HEK293 (cell line): ENCODE measurements around the gene NLE1.

Experiments
- HOXC10 ChIP-seq: sonication (generic); formaldehyde crosslinking; IDR thresholded peaks from 2 replicates; pipeline ENCODE4 v1.8.1; 2023; ENCODE audit warnings: mild to moderate bottlenecking, missing genetic modification reagents
- KLF10 ChIP-seq: fragments of 450-650 bp; IDR thresholded peaks from 2 replicates; pipeline ENCODE4 v1.5.1; 2018; ENCODE audit warnings: missing biosample characterization, mild to moderate bottlenecking, missing genetic modification characterization
- KLF7 ChIP-seq: fragments of 450-650 bp; formaldehyde crosslinking; IDR thresholded peaks from 2 replicates; pipeline ENCODE4 v1.5.1; 2016; ENCODE audit warnings: missing biosample characterization, missing genetic modification characterization, borderline replicate concordance
- PATZ1 ChIP-seq: fragments of 450-650 bp; formaldehyde crosslinking; IDR thresholded peaks from 2 replicates; pipeline ENCODE4 v1.5.1; 2016; ENCODE audit warnings: missing biosample characterization, missing genetic modification characterization
- SCRT1 ChIP-seq: fragments of 450-650 bp; formaldehyde crosslinking; IDR thresholded peaks from 2 replicates; pipeline ENCODE4 v1.5.1; 2016; ENCODE audit warnings: missing biosample characterization, missing genetic modification characterization, borderline replicate concordance
- TSHZ1 ChIP-seq: fragments of 450-650 bp; formaldehyde crosslinking; IDR thresholded peaks from 2 replicates; pipeline ENCODE4 v1.5.1; 2016; ENCODE audit warnings: missing biosample characterization, missing genetic modification characterization, borderline replicate concordance
- YY2 ChIP-seq: fragments of 450-650 bp; formaldehyde crosslinking; IDR thresholded peaks from 2 replicates; pipeline ENCODE4 v1.5.1; 2016; ENCODE audit warnings: missing biosample characterization, missing genetic modification characterization
- ZBTB1 ChIP-seq: fragments of 450-650 bp; formaldehyde crosslinking; IDR thresholded peaks from 2 replicates; pipeline ENCODE4 v1.5.1; 2016; ENCODE audit warnings: missing biosample characterization, missing genetic modification characterization
- ZFP69B ChIP-seq: fragments of 450-650 bp; formaldehyde crosslinking; IDR thresholded peaks from 2 replicates; pipeline ENCODE4 v1.5.1; 2016; ENCODE audit warnings: missing biosample characterization, missing genetic modification characterization
- ZNF114 ChIP-seq: fragments of 450-650 bp; formaldehyde crosslinking; IDR thresholded peaks from 2 replicates; pipeline ENCODE4 v1.5.0; 2017; ENCODE audit warnings: missing biosample characterization, missing genetic modification characterization
- ZNF138 ChIP-seq: fragments of 450-650 bp; formaldehyde crosslinking; IDR thresholded peaks from 2 replicates; pipeline ENCODE4 v1.5.1; 2016; ENCODE audit warnings: missing biosample characterization, missing genetic modification characterization, borderline replicate concordance
- ZNF146 ChIP-seq: fragments of 450-650 bp; formaldehyde crosslinking; IDR thresholded peaks from 2 replicates; pipeline ENCODE4 v1.5.1; 2016; ENCODE audit warnings: missing biosample characterization, missing genetic modification characterization
- ZNF16 ChIP-seq: fragments of 450-650 bp; formaldehyde crosslinking; IDR thresholded peaks from 2 replicates; pipeline ENCODE4 v1.5.1; 2016; ENCODE audit warnings: low read depth, missing biosample characterization, missing genetic modification characterization
- ZNF214 ChIP-seq: fragments of 450-650 bp; formaldehyde crosslinking; IDR thresholded peaks from 2 replicates; pipeline ENCODE4 v1.5.1; 2017; ENCODE audit warnings: missing biosample characterization, mild to moderate bottlenecking, missing genetic modification characterization, borderline replicate concordance
- ZNF223 ChIP-seq: fragments of 450-650 bp; formaldehyde crosslinking; IDR thresholded peaks from 2 replicates; pipeline ENCODE4 v1.5.1; 2016; ENCODE audit warnings: missing biosample characterization, missing genetic modification characterization
- ZNF239 ChIP-seq: fragments of 450-650 bp; formaldehyde crosslinking; IDR thresholded peaks from 2 replicates; pipeline ENCODE4 v1.5.1; 2016; ENCODE audit warnings: missing biosample characterization, missing genetic modification characterization
- ZNF266 ChIP-seq: fragments of 450-650 bp; formaldehyde crosslinking; IDR thresholded peaks from 2 replicates; pipeline ENCODE4 v1.5.1; 2016; ENCODE audit warnings: missing biosample characterization, missing genetic modification characterization, low read depth
- ZNF311 ChIP-seq: fragments of 450-650 bp; formaldehyde crosslinking; IDR thresholded peaks from 2 replicates; pipeline ENCODE4 v1.5.1; 2017; ENCODE audit warnings: missing biosample characterization, missing genetic modification characterization, borderline replicate concordance
- ZNF398 ChIP-seq: fragments of 450-650 bp; formaldehyde crosslinking; IDR thresholded peaks from 2 replicates; pipeline ENCODE4 v1.5.1; 2017; ENCODE audit warnings: missing biosample characterization, missing genetic modification characterization
- ZNF404 ChIP-seq: fragments of 450-650 bp; formaldehyde crosslinking; IDR thresholded peaks from 2 replicates; pipeline ENCODE4 v1.5.1; 2017; ENCODE audit warnings: missing biosample characterization, missing genetic modification characterization
- ZNF488 ChIP-seq: fragments of 450-650 bp; formaldehyde crosslinking; IDR thresholded peaks from 2 replicates; pipeline ENCODE4 v1.5.1; 2016; ENCODE audit warnings: missing biosample characterization, missing genetic modification characterization
- ZNF501 ChIP-seq: fragments of 450-650 bp; formaldehyde crosslinking; IDR thresholded peaks from 2 replicates; pipeline ENCODE4 v1.5.1; 2016; ENCODE audit warnings: missing biosample characterization, missing genetic modification characterization
- ZNF555 ChIP-seq: fragments of 450-650 bp; formaldehyde crosslinking; conservative IDR thresholded peaks from 2 replicates; pipeline ENCODE4 v1.5.1; 2017; ENCODE audit warnings: missing biosample characterization, mild to moderate bottlenecking, missing genetic modification characterization, inconsistent platforms
- ZNF621 ChIP-seq: fragments of 450-650 bp; formaldehyde crosslinking; IDR thresholded peaks from 2 replicates; pipeline ENCODE4 v1.5.1; 2017; ENCODE audit warnings: missing biosample characterization, missing genetic modification characterization
- ZNF664 ChIP-seq: fragments of 450-650 bp; formaldehyde crosslinking; IDR thresholded peaks from 2 replicates; pipeline ENCODE4 v1.5.1; 2016; ENCODE audit warnings: missing biosample characterization, missing genetic modification characterization
- ZNF785 ChIP-seq: fragments of 450-650 bp; formaldehyde crosslinking; IDR thresholded peaks from 2 replicates; pipeline ENCODE4 v1.5.1; 2016; ENCODE audit warnings: missing biosample characterization, missing genetic modification characterization
- TF ChIP-seq, protein P1 (sequence below): fragments of 450-650 bp; formaldehyde crosslinking; IDR thresholded peaks from 2 replicates; pipeline ENCODE4 v1.5.1; 2016; ENCODE audit warnings: missing biosample characterization, missing genetic modification characterization

Gene NLE1

DNA sequence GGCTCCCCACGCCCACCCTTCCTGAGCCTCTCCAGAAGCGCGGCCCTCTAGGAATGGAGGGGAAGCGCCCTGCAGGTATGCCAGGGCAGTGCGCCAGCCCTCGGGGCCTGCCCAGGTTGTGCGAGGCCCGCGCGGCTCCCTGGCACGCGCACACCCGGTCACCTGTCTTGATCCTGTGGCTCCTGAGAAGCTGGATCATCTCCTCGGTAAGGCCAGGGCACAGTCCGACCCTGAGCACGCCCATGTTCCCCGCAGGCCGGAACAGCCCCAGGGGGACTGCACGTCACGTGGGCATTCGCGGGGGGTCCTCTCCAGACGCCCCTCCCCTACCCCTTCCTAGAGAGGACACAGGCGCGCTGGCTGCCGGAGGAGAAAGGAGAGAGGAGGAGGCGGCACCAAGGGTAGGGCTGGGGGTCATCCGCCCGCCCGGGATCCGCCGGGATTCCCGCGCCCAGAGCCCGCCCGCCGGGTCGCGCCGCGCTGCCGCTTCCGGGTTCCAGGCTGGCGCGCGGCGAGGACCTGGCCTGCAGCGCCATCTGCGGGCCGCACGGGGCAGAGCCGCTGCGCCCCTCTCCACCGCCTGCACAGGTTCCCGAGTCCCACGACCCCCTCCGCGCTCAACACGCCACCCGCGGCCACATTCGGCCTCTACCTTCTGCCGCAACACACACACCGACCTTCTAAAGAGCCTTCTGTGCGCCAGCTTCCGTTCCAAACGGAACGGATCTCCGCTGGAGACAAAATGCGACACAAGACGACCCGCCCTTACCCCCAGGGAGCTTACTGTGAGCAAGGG lies 22.5 kb downstream of the NLE1 start, which contains the start of gene RAD51D (continued):
- TF ChIP-seq TSHZ1 (tag by site-specific recombination), result 0 out of 2 replicates have a peak, but pooled peaks have one; percentile 15
- TF ChIP-seq ZNF16, result no peak
- no peak for TF ChIP-seq ZNF555 (tag by site-specific recombination)
- TF ChIP-seq ZNF621 (tag by site-specific recombination), result no peak
- TF ChIP-seq ZNF488 (tag by site-specific recombination), result no peak
- no peak for TF ChIP-seq ZNF404 (tag by site-specific recombination)
- no peak for TF ChIP-seq ZNF223 (tag by site-specific recombination)
- TF ChIP-seq PATZ1 (tag by site-specific recombination), result peak; percentile 97
- TF ChIP-seq ZFP69B (tag by site-specific recombination), result 0 out of 2 replicates have a peak, but pooled peaks have one; percentile 23
- no peak for TF ChIP-seq ZNF311 (tag by site-specific recombination)
- TF ChIP-seq ZNF398 (tag by site-specific recombination), result peak; percentile 45; the same call in 1 of the 2 replicates
- TF ChIP-seq, protein P1, sequence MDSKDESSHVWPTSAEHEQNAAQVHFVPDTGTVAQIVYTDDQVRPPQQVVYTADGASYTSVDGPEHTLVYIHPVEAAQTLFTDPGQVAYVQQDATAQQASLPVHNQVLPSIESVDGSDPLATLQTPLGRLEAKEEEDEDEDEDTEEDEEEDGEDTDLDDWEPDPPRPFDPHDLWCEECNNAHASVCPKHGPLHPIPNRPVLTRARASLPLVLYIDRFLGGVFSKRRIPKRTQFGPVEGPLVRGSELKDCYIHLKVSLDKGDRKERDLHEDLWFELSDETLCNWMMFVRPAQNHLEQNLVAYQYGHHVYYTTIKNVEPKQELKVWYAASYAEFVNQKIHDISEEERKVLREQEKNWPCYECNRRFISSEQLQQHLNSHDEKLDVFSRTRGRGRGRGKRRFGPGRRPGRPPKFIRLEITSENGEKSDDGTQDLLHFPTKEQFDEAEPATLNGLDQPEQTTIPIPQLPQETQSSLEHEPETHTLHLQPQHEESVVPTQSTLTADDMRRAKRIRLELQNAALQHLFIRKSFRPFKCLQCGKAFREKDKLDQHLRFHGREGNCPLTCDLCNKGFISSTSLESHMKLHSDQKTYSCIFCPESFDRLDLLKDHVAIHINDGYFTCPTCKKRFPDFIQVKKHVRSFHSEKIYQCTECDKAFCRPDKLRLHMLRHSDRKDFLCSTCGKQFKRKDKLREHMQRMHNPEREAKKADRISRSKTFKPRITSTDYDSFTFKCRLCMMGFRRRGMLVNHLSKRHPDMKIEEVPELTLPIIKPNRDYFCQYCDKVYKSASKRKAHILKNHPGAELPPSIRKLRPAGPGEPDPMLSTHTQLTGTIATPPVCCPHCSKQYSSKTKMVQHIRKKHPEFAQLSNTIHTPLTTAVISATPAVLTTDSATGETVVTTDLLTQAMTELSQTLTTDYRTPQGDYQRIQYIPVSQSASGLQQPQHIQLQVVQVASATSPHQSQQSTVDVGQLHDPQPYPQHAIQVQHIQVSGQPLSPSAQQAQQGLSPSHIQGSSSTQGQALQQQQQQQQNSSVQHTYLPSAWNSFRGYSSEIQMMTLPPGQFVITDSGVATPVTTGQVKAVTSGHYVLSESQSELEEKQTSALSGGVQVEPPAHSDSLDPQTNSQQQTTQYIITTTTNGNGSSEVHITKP (tag by site-specific recombination), result peak; percentile 51; the same call in 1 of the 2 replicates
- no peak for TF ChIP-seq YY2 (tag by site-specific recombination)
- 0 out of 2 replicates have a peak, but pooled peaks have one; percentile 76 for TF ChIP-seq HOXC10 (CRISPR knock-in tag)
- no peak for TF ChIP-seq ZNF114 (tag by site-specific recombination)
- TF ChIP-seq ZNF501, result 0 out of 2 replicates have a peak, but pooled peaks have one; percentile 35
- TF ChIP-seq ZNF138 (tag by site-specific recombination), result no peak
- no peak; the same call in 1 of the 2 replicates for TF ChIP-seq SCRT1 (tag by site-specific recombination)
- TF ChIP-seq ZNF239 (tag by site-specific recombination), result no peak
- no peak for TF ChIP-seq ZNF664 (tag by site-specific recombination)
- TF ChIP-seq ZBTB1 (tag by site-specific recombination), result no peak
- TF ChIP-seq KLF7, result peak; percentile 63
- TF ChIP-seq KLF10 (tag by site-specific recombination), result peak; percentile 44; the same call in 1 of the 2 replicates
- no peak for TF ChIP-seq ZNF146
- TF ChIP-seq ZNF214, result no peak
- TF ChIP-seq ZNF266, result no peak
- TF ChIP-seq ZNF785 (tag by site-specific recombination), result no peak
